HG02610 (cell line): Measurements from ENCODE around the gene NPDC1.

Source experiments
- ATAC-seq: cut with Tn5 transposase; IDR thresholded peaks from one replicate; pipeline ENCODE4 v1.9.1; 2021; ENCODE audit warnings: mild to moderate bottlenecking, moderate library complexity; ENCODE audit not compliant: unreplicated experiment

Gene NPDC1

GRCh38 chr9:137057545-137057944 lies 11.6 kb upstream of the NPDC1 start:
- ATAC-seq = no peak

GRCh38 chr9:137056739-137057415 lies 10.9 kb upstream of the NPDC1 start:
- no peak for ATAC-seq

- ATAC-seq = no peak
Observed at GRCh38 chr9:137055385-137056364, 9.7 kb upstream of the NPDC1 start.

- ATAC-seq = no peak
Observed at GRCh38 chr9:137054932-137055384, 9.0 kb upstream of the NPDC1 start.

- ATAC-seq = no peak
Observed at GRCh38 chr9:137053944-137054931, 8.3 kb upstream of the NPDC1 start, which contains the start of gene ENTPD2. Gene ENTPD2, minus strand, starts transcription at chr9:137054061. Its CDS starts 64 bp downstream, at chr9:137053997.

- ATAC-seq = no peak
Observed at GRCh38 chr9:137052998-137053943, 7.3 kb upstream of the NPDC1 start.

GRCh38 chr9:137052293-137052692 lies 6.3 kb upstream of the NPDC1 start:
- ATAC-seq = no peak

- no peak for ATAC-seq
Observed at GRCh38 chr9:137051145-137051724, 5.3 kb upstream of the NPDC1 start.

GRCh38 chr9:137050570-137050969 lies 4.6 kb upstream of the NPDC1 start:
- no peak for ATAC-seq

- ATAC-seq = no peak
Observed at GRCh38 chr9:137049544-137050449, 3.8 kb upstream of the NPDC1 start.

- ATAC-seq = no peak
Observed at GRCh38 chr9:137048655-137049543, 2.9 kb upstream of the NPDC1 start.

GRCh38 chr9:137045294-137046087 lies 486 bp downstream of the NPDC1 start:
- ATAC-seq = no peak

GRCh38 chr9:137044502-137045177 lies 1.3 kb downstream of the NPDC1 start:
- no peak for ATAC-seq

- ATAC-seq = no peak
Observed at GRCh38 chr9:137044037-137044436, 1.9 kb downstream of the NPDC1 start.
